NCI-H2171 treated with DMSO at 0.1 percent for 48 hours (cell line): Measurements from ENCODE around the gene EN1.

ENCODE experiments used
- DNase-seq: peaks from one replicate; lab custom pipeline; 2025; lab: John Stamatoyannopoulos, UW

Gene EN1

GRCh38 chr2:118817469-118817868, 30.0 kb downstream of the EN1 start:
- no peak for DNase-seq

GRCh38 chr2:118816669-118817068, 30.8 kb downstream of the EN1 start:
- DNase-seq: no peak

DNA sequence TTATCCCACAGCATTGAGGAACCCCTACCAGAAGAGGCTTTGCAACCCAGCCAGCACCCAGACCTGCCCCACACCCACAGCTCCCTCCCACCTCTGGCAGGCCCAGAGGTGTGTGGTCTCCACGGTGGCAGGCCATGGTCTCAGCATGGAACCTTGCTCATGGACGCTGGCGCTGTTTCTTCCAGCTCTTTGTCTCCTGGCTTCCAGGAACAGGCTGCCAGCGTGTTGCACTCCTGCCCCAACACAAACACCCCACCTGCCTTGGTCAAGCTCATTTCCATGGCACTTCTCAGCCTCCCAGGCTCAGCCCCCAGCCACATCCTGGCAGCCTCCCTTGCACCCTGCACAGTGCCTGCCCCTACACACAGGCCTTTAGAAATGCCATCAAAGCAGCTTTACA, 31.7 kb downstream of the EN1 start:
- no peak for DNase-seq

GRCh38 chr2:118815314-118815713, 32.1 kb downstream of the EN1 start:
- DNase-seq: no peak

- DNase-seq: no peak
These were observed 33.1 kb downstream of the EN1 start for GRCh38 chr2:118814368-118814767.

GRCh38 chr2:118813601-118814339, 33.7 kb downstream of the EN1 start:
- no peak for DNase-seq

DNA sequence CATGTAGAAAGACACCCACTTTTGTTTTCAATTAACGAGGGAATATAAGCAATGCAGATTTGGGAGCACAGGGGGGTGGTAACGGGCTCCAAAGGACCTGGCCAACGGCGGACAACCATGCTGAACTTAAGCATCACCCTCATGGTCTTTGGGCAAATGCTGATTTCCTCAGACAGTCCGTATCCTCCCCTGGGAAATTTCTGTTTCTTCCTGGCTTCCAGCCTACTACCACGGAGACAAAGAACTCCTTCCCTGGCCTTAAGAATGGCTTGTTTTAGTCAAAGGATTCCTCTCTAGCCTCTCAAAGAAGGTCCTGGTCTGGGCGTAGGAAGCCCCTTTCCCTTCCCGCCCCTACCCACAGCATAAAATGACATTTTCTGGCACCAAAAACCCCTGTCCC, 34.3 kb downstream of the EN1 start:
- DNase-seq: no peak

DNA sequence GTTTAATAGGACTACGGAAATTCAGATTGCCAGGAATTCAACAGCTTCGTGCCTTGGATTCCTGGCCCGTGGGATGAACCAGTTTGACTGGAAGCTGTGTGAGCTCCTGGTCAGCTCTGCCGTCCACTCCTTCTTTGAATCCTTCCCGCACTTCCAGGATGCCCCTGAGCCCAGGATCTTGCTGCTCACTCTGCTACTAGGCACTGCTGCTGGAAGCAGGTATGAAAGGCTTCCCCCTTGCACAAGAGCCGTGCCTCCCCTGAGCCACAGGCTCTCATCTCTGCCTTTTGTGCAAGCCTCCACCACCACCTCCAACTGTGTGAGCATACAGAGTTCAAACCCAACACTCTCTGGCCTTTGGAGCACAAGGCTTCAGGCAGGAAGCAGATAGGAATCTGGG, 34.9 kb downstream of the EN1 start:
- DNase-seq: no peak

DNA sequence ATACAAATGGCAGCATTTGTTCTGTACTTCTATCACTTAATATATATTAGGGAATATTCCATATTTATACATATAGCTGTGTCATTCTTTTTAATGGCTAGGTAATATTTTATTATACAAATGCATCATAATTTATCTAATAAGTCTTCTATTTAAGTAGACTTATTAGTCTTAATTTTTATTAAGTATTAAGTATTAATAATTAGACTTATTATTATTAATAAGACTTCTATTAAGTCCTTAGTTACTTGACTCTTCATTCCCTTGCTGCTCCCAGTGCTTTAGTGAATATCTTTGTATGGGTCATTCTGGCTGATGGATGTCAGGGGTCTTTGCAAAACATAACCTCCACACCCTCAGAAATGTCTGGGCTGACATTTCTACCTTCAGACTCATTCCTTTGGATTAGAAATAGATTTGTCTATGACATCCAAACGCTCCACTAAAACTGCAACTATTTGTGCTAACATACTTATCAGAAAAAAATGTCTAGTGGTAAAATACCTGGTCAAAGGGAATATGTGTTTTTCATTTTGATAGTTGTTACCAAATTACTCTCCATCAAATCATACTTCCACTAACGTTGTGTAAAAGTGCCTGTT, 35.8 kb downstream of the EN1 start:
- no peak for DNase-seq

DNA sequence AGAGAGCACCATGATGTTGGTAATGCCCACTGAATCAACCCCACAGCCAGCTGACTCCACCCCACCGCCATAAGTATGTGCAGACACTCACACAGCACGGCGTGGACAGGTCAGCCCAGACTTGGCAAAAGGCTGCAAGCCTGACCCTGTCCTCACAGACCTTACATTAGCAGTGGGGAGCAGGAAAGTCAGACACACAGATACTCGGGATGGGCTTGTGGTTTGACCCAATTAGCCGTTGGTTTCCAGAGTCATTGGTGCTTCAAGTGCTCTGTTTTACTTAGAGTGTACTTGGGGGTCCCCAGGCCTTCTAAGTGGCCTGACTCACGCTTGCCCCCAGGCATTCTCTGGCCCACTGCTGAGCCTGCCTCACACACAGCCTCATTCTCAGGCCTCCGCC, 36.7 kb downstream of the EN1 start:
- no peak for DNase-seq

- DNase-seq: no peak
These were observed 39.0 kb downstream of the EN1 start for GRCh38 chr2:118808429-118808809.

DNA sequence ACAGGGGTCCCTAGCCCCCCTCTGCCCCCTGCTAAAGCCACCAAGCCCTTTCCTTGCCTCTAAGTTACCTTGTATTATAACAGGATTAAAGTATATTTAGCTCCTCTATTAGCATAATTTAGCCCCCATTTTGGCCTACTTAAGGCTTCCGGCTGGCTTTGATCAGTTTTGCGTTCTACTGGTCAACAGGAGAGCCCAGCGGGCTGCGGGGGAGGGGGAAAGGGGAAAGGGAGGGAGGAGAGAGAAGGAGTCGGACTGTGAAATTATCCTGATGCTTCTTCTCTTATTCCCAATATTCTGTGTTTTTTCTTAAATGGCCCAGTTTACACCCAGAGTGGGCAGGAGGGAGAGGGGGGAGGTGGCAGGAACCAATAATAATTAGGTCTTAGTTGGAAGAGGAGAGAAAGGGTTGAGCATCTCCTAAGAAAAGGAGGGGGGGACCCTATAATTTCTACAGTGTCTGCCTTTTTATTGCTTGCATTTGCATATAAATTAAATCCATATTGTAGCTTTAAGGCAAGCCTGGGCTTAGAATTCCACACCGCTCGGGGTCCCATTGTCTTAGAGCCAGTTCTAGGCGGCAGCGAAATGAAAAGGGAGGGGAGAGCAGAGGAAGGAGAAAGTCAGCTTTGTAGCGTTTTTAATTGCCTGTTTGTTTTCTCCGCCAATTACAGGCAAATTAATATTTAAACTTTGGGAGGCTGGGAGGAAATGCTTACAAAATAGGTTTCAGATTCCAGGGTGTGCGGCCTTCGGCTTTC, 39.6 kb downstream of the EN1 start:
- DNase-seq: no peak

DNA sequence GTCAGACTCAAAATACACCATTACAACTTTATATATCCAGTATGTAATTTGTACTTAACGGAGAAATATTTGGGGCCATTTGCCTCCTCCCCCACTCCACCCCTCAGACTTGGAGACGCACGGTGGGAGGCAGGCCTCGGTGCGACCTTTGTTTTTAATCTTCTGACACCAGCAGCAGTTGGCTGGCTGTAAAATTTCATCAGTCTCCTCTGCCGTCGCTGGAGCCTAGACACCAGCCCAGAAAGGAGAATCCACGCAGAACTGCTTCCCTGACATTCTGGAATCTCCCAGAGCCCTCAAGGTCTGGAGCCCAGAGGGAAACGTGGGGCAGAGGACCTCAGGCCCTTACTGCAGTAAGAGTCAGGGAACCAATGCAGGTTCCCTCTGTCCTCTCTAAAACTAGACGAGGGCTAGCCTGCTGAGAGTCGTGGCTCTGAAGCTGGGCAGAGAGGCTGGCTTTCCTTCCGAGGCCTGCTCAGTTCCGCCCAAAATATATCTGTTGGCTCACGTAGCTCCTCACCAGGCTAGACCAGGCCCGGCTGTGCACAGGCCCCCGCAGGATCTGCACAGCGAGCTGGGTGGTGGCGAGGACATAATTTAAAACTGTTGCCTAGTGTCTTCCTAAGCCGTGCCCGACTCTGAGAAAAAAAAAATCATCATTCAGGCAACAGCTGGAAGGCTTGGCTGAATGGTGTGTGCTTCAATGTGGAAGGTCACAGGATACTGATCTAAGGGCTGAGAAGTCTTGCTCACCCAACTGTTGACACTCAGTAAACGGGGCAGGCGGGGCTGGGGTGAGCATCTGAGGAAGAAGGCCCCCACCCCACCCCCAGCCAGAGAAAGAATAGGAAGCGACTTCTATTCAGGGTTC, 40.4 kb downstream of the EN1 start:
- DNase-seq: no peak

- no peak for DNase-seq
These were observed 42.3 kb downstream of the EN1 start for GRCh38 chr2:118805064-118805690.

GRCh38 chr2:118803012-118803411, 44.4 kb downstream of the EN1 start:
- DNase-seq: no peak

GRCh38 chr2:118801151-118801550, 46.3 kb downstream of the EN1 start:
- no peak for DNase-seq

- DNase-seq: no peak
These were observed 46.7 kb downstream of the EN1 start for GRCh38 chr2:118800736-118801135.

DNA sequence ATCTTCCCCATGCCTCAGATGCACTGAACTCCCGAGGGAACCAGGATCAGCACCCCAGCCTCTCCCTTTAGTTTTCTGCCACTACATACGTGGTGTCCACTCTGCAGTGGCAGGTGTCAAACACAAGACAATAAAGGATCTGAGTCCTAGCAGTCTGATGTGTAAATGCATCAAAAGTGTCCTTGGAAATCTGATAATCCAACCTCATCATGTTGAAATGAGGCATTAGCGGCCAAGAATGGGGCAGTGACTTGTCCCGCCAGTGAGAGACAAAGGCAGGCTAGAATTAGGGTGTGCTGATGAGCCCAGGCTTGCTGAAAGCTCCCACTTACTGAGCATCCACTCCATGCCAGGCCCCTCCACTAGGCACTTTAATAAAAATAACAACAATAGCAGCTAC, 52.9 kb downstream of the EN1 start:
- DNase-seq: no peak
